GM18508 (cell line): Measurements from ENCODE around the gene ARHGAP15.
"Not testable (repeated sequence)": the region's sequence is repeated elsewhere in the genome, so short reads cannot be mapped to it uniquely, and the experiment has no call there.

Experiments used
- ATAC-seq: cut with Tn5 transposase; IDR thresholded peaks from one replicate; pipeline ENCODE4 v1.9.1; 2021; ENCODE audit warnings: moderate number of reproducible peaks; ENCODE audit not compliant: insufficient read depth, unreplicated experiment

ARHGAP15 gene

GRCh38 chr2:143128681-143129580, at the start of gene ARHGAP15:
TSS of gene ARHGAP15 (plus strand) at chr2:143129419.
- ATAC-seq = peak; percentile 83

- ATAC-seq = no peak
Observed at GRCh38 chr2:143081616-143082015, 47.6 kb upstream of the ARHGAP15 start.

- no peak for ATAC-seq
Observed at GRCh38 chr2:143083636-143084035, 45.6 kb upstream of the ARHGAP15 start.

- ATAC-seq = no peak
Observed at GRCh38 chr2:143084462-143084861, 44.8 kb upstream of the ARHGAP15 start.

GRCh38 chr2:143085125-143085784, 44.0 kb upstream of the ARHGAP15 start:
- ATAC-seq = peak; percentile 65

GRCh38 chr2:143087033-143087432, 42.2 kb upstream of the ARHGAP15 start:
- ATAC-seq = no peak

GRCh38 chr2:143088388-143088787, 40.8 kb upstream of the ARHGAP15 start:
- no peak for ATAC-seq

- not testable (repeated sequence) for ATAC-seq
Observed at GRCh38 chr2:143089520-143089919, 39.7 kb upstream of the ARHGAP15 start.

GRCh38 chr2:143110758-143111428, 18.3 kb upstream of the ARHGAP15 start:
- ATAC-seq = peak; percentile 68

GRCh38 chr2:143117225-143117624, 12.0 kb upstream of the ARHGAP15 start:
- ATAC-seq = no peak

- no peak for ATAC-seq
Observed at GRCh38 chr2:143121079-143121478, 8.1 kb upstream of the ARHGAP15 start.

GRCh38 chr2:143121957-143122356, 7.3 kb upstream of the ARHGAP15 start:
- ATAC-seq = no peak

GRCh38 chr2:143123911-143124310, 5.3 kb upstream of the ARHGAP15 start:
- ATAC-seq = no peak

- no peak for ATAC-seq
Observed at GRCh38 chr2:143124445-143124844, 4.8 kb upstream of the ARHGAP15 start.

- ATAC-seq = no peak
Observed at GRCh38 chr2:143125717-143126116, 3.5 kb upstream of the ARHGAP15 start.

GRCh38 chr2:143132355-143132754, 3.1 kb downstream of the ARHGAP15 start:
- ATAC-seq = no peak

GRCh38 chr2:143133783-143134182, 4.6 kb downstream of the ARHGAP15 start:
- no peak for ATAC-seq

GRCh38 chr2:143138292-143138691, 9.1 kb downstream of the ARHGAP15 start:
- no peak for ATAC-seq

- ATAC-seq = no peak
Observed at GRCh38 chr2:143139835-143140393, 10.7 kb downstream of the ARHGAP15 start.

- peak; percentile 81 for ATAC-seq
Observed at GRCh38 chr2:143140864-143141661, 11.8 kb downstream of the ARHGAP15 start.
